Activated CD4-positive, alpha-beta memory T cell treated with anti-CD3 and anti-CD28 coated beads for 36 hours (primary cell): Measurements from ENCODE around the gene PIK3R2. TPM values are rescaled to one million over a fixed set of nuclear protein-coding genes. Genes with fewer than 3 reads are reported as not detected.
A peak's percentile ranks its signal among the peaks of the same experiment; 100 is the strongest.

Source experiments
- CTCF ChIA-PET: fragments of 350-600 bp; sonication (Branson Sonifier 250); formaldehyde crosslinking; loops from one replicate; lab custom pipeline; 2021; ENCODE audit warnings: antibody characterized with exemption, inconsistent platforms; lab: Charles Lee
- POLR2A ChIA-PET: fragments of 350-600 bp; sonication (Branson Sonifier 250); formaldehyde crosslinking; loops from one replicate; lab custom pipeline; 2021; ENCODE audit warnings: antibody characterized with exemption; lab: Charles Lee
- DNase-seq: peaks from one replicate; pipeline ENCODE4 v3.0.0-alpha.2; 2020
- H3K27ac Mint-ChIP-seq: one replicate; pipeline ENCODE4 v1.8.0; 2021; ENCODE audit warnings: mixed read lengths
- H3K27me3 Mint-ChIP-seq: one replicate; pipeline ENCODE4 v1.8.0; 2021; ENCODE audit warnings: mixed read lengths
- H3K36me3 Mint-ChIP-seq: one replicate; pipeline ENCODE4 v1.8.0; 2021; ENCODE audit warnings: mixed read lengths
- H3K4me1 Mint-ChIP-seq: one replicate; pipeline ENCODE4 v1.8.0; 2021; ENCODE audit warnings: low read depth, mixed read lengths
- H3K4me3 Mint-ChIP-seq: one replicate; pipeline ENCODE4 v1.8.0; 2021; ENCODE audit warnings: mild to moderate bottlenecking, mixed read lengths
- H3K9me3 Mint-ChIP-seq: one replicate; pipeline ENCODE4 v1.8.0; 2021; ENCODE audit warnings: mixed read lengths
- intact Hi-C: fragments of 100-400 bp; cut with micrococcal nuclease; formaldehyde crosslinking; loops from one replicate; pipeline ENCODE4 v1.15.1; 2023
- total RNA-seq, 2 experiments: library from RNA; stranded (reverse); gene quantifications; one replicate each; pipeline ENCODE4 v1.2.3, GENCODE V29; 2021

Gene PIK3R2
- total RNA-seq, 2 experiments from 2014 or later: 14.9 to 19.1 TPM

DNA sequence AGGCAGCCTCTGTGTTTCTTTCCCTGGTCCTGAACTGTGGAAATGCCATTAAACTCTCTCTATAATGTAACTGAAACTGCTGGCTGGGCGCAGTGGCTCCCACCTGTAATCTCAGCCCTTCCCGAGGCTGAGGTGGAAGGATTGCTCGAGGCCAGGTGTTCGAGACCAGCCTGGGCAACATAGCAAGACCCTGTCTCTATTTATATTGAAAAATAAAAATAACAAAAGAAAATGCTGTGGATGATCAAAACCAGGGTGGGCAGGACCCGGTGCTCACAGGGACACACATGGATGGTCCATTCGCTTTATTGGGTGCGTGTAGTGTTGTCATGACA lies 43.5 kb downstream of the PIK3R2 start:
- Mint-ChIP-seq H3K4me3 (no peak overlapping the region), H3K27me3 (no peaks in the 10 kb centered on the region), H3K4me1 (peaks cover 22% of the 10 kb centered on the region), H3K9me3 (no peaks in the 10 kb centered on the region), H3K27ac (no peak overlapping the region), H3K36me3 (peaks cover 14% of the 10 kb centered on the region)
- intact Hi-C loops: no loop called here
- DNase-seq: no peak
- CTCF ChIA-PET: no interaction called here
- POLR2A ChIA-PET: no interaction called here

DNA sequence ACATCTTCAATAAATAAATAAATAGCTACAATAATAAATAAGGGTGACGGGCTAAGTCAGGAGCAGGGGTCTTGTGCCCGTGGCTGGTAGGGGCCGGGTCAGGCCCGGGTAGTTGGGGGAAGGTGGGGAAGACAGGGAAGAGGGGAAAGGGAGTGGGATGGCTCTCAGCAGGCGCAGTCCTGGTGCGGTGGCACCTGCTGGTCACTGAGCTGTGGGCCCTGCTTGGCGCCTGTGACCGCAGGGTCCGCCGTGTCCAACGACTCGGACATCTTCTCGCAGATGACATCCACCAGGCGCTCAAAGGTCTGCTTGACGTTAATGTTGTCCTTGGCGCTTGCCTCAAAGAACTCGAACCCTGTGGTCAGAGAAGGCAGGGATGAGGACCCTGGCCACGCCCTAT lies 44.3 kb downstream of the PIK3R2 start:
- peaks cover 15% of the 10 kb centered on the region for H3K36me3 Mint-ChIP-seq
- ChIA-PET POLR2A (no interaction called here), CTCF (no interaction called here)
- no peak overlapping the region for H3K27ac Mint-ChIP-seq
- H3K9me3 Mint-ChIP-seq: no peaks in the 10 kb centered on the region
- no peak overlapping the region for H3K4me3 Mint-ChIP-seq
- intact Hi-C loops: no loop called here
- peaks cover 21% of the 10 kb centered on the region for H3K4me1 Mint-ChIP-seq
- DNase-seq: no peak
- no peaks in the 10 kb centered on the region for H3K27me3 Mint-ChIP-seq

DNA sequence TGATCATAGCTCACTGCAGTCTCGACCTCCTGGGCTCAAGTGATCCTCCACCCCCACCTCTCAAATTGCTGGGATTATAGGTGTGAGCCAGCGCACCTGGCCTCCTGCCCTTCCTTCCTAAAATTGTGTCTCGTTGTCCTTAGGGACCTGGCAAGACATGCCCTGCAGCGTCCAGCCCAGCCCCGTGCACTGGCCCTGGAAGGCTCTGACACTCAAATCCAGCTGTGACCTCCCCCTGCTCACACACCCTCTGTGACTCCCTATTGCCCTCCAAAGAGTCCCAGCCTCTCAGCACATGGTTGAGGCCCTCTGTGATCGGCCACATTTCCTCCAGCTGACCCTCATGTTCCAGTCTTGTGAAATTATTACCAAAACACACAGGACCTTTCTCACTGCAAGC lies 45.0 kb downstream of the PIK3R2 start:
- CTCF ChIA-PET: no interaction called here
- intact Hi-C loops: no loop called here
- H3K27me3 Mint-ChIP-seq: no peaks in the 10 kb centered on the region
- no peak overlapping the region for H3K27ac Mint-ChIP-seq
- H3K36me3 Mint-ChIP-seq: peaks cover 15% of the 10 kb centered on the region
- H3K4me3 Mint-ChIP-seq: no peak overlapping the region
- no peak for DNase-seq
- H3K4me1 Mint-ChIP-seq: peaks cover 22% of the 10 kb centered on the region
- POLR2A ChIA-PET: no interaction called here
- no peaks in the 10 kb centered on the region for H3K9me3 Mint-ChIP-seq

DNA sequence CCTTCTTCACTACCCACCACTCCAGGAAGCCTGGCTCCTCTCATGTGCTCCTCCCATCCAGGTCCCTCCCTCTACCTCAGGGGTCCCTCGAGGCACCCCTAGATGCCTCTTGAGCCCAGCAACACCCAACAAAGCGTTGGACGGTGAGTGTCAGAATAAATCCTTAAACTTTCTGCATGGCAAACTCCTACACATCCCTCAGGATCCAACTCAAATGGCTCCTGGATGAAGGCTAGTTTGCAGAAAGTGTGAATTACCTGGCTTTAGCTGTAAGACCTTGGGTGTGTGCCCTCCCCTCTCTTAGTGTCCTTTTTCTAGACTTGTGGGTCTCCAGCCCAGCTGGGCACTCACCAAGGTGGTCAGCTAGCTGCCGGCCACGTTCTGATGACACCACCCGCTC lies 45.4 kb downstream of the PIK3R2 start:
- Mint-ChIP-seq H3K9me3 (no peaks in the 10 kb centered on the region), H3K27ac (no peak overlapping the region), H3K4me1 (peaks cover 22% of the 10 kb centered on the region), H3K27me3 (no peaks in the 10 kb centered on the region), H3K4me3 (no peak overlapping the region), H3K36me3 (peaks cover 15% of the 10 kb centered on the region)
- DNase-seq: no peak
- CTCF ChIA-PET: interaction anchor here (1.2 kb wide), 1 partner anchor 53 kb away, joined by 3 read pairs; no protein-coding TSS in a partner anchor
- intact Hi-C loops: no loop called here
- POLR2A ChIA-PET: no interaction called here

DNA sequence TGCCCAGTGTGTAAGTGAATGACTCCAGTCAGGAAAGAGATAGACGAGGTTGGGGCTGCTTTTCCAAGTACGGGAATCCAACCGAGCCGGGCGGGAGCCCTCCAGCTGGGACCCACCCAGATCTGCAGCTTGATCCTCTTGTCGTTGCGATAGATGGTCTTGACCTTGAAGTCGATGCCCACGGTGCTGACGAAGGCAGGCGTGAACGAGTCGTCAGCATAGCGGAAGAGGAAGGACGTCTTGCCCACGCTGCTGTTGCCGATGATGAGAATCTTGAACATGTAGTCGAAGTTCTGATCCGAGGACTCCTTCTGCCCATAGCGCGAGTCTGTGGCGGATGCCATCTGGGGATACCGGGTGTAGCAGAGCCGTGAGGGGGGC lies 49.4 kb downstream of the PIK3R2 start:
- no peaks in the 10 kb centered on the region for H3K27me3 Mint-ChIP-seq
- POLR2A ChIA-PET: no interaction called here
- peaks cover 15% of the 10 kb centered on the region for H3K36me3 Mint-ChIP-seq
- intact Hi-C loops: loop anchor here (5.0 kb wide), 1 partner anchor 215 kb away; the partner anchor contains the start of gene SSBP4
- no peak overlapping the region for H3K27ac Mint-ChIP-seq
- no peak for DNase-seq
- CTCF ChIA-PET: interaction anchor here (0.8 to 1.3 kb wide), 3 partner anchors 10 to 49 kb away, joined by 3 to 5 read pairs (median 4); no protein-coding TSS in a partner anchor
- peaks cover 21% of the 10 kb centered on the region for H3K4me1 Mint-ChIP-seq
- H3K9me3 Mint-ChIP-seq: no peaks in the 10 kb centered on the region
- peak overlapping the region; percentile 93 for H3K4me3 Mint-ChIP-seq

DNA sequence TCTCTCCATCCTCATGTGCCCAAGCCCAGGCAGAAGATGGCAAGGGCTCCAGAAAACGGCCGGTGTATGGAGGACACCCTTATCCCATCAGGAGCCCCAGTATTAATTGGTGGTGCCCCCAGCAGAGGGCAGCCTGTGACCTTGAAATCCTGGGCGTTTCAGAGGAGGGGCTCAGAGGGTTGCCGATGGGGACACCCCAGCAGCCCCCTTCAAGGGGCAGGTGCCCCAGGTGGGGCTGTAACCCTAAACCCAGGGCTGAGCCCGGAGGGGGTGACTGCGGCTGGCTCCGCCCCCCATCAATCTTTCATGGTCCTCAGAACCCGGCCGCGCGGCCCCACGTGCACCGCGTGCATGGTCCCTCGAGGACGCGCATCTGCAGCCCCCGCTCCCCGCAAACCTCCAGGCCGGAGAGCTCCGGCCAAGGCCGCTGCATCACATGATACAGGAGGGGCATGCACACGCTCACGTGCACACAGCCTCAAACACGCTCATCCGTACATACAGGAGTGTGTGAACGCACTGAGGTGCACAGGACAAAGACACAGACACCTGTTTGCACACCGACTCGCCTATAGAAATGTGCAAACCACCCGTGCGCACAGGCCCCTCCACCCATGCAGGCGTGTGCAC lies 49.9 kb downstream of the PIK3R2 start:
- no peaks in the 10 kb centered on the region for H3K9me3 Mint-ChIP-seq
- DNase-seq: peak; percentile 38
- H3K4me1 Mint-ChIP-seq: peaks cover 21% of the 10 kb centered on the region
- peak overlapping the region; percentile 64 for H3K27ac Mint-ChIP-seq
- POLR2A ChIA-PET: interaction anchor here (0.5 to 1.5 kb wide), 5 partner anchors 10 to 178 kb away, joined by 3 to 8 read pairs (median 3); partner anchors contain the start of genes LSM4 and MPV17L2
- CTCF ChIA-PET: interaction anchor here (1.0 to 8.4 kb wide), 6 partner anchors 11 to 248 kb away, joined by 3 to 170 read pairs (median 8); partner anchors contain the start of gene MPV17L2
- peak overlapping the region; percentile 93 for H3K4me3 Mint-ChIP-seq
- intact Hi-C loops: loop anchor here (5.0 kb wide), 1 partner anchor 214 kb away; the partner anchor contains the start of gene SSBP4
- no peaks in the 10 kb centered on the region for H3K27me3 Mint-ChIP-seq
- H3K36me3 Mint-ChIP-seq: peaks cover 14% of the 10 kb centered on the region

DNA sequence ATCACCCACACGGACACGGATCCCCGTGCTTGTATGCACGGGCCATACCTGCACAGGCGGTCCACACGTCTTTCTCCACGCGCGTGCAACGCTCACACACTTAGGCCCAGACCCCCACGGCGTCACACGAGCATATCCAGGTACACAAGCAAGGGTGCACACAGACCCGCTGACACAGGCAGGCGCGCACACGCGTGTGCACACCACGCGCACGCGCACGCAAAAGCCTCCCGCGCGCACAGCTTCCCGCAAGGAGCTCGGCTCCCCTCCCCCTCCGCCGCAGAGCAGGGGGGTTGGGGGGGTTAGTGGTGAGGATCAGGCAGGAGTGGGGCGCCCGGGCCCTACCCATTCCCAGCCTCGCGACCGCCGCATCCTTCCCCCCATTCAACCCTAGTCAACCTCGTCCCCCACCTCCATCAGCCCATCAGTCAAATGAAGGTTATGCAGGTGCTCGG lies 50.5 kb downstream of the PIK3R2 start:
- POLR2A ChIA-PET: interaction anchor here (0.5 to 1.5 kb wide), 7 partner anchors 11 to 178 kb away, joined by 3 to 8 read pairs (median 4); partner anchors contain the start of genes JUND, LSM4 and MPV17L2
- H3K27me3 Mint-ChIP-seq: peaks cover 2% of the 10 kb centered on the region
- intact Hi-C loops: loop anchor here (5.0 kb wide), 1 partner anchor 214 kb away; the partner anchor contains the start of gene SSBP4
- peak overlapping the region; percentile 93 for H3K4me3 Mint-ChIP-seq
- CTCF ChIA-PET: interaction anchor here (0.6 to 8.4 kb wide), 10 partner anchors 9 to 247 kb away, joined by 3 to 170 read pairs (median 5); partner anchors contain the start of genes LSM4 and MPV17L2
- H3K4me1 Mint-ChIP-seq: peaks cover 21% of the 10 kb centered on the region
- peak; percentile 56 for DNase-seq
- peak overlapping the region; percentile 65 for H3K27ac Mint-ChIP-seq
- no peaks in the 10 kb centered on the region for H3K9me3 Mint-ChIP-seq
- H3K36me3 Mint-ChIP-seq: peaks cover 8% of the 10 kb centered on the region

DNA sequence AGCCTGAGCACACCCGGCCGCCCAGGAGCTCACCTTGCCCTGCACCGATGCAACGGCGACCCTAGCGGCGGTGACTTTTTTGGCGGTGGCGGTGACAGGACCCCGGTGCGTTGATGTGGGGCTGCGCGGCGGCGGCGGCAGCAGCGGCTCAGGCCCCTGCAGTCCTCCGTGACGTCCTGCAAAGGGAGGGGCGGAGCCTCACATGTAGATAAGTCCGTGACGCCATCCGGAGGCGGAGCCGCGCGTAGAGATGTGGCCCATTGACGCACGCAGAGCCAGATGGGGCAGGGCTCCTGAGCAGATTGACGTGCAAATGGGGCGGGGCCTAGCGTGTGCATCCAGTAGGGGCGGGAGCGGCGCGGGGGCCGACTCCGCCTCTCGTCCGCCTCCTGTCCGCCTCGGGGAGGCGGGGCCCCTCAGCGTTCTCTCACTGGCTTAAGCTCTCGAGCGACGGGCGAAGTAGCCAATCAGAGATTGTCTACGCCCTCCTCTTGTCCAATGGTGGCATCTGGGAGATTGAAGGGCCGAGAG lies 51.0 kb downstream of the PIK3R2 start, which contains the start of gene RAB3A:
TSS of gene RAB3A (minus strand) at position 180 of the 531 bp plus-strand sequence. CDS start 1,302 bp downstream, outside the sequence.
- intact Hi-C loops: loop anchor here (1.0 to 5.0 kb wide), 3 partner anchors 12 to 213 kb away; partner anchors contain the start of gene SSBP4
- Mint-ChIP-seq H3K9me3 (no peaks in the 10 kb centered on the region), H3K27ac (peak within 1 kb of the TSS; percentile 69), H3K36me3 (peaks cover 3% of the 10 kb centered on the region), H3K4me3 (peak within 1 kb of the TSS; percentile 93), H3K4me1 (peaks cover 21% of the 10 kb centered on the region), H3K27me3 (peaks cover 3% of the 10 kb centered on the region)
- DNase-seq: peak; percentile 100
- CTCF ChIA-PET: interaction anchor here (0.6 to 8.4 kb wide), 12 partner anchors 9 to 247 kb away, joined by 3 to 170 read pairs (median 5); partner anchors contain the start of genes LSM4 and MPV17L2
- POLR2A ChIA-PET: interaction anchor here (0.5 to 1.5 kb wide), 8 partner anchors 11 to 196 kb away, joined by 3 to 8 read pairs (median 4); partner anchors contain the start of genes JUND, LSM4 and MPV17L2

DNA sequence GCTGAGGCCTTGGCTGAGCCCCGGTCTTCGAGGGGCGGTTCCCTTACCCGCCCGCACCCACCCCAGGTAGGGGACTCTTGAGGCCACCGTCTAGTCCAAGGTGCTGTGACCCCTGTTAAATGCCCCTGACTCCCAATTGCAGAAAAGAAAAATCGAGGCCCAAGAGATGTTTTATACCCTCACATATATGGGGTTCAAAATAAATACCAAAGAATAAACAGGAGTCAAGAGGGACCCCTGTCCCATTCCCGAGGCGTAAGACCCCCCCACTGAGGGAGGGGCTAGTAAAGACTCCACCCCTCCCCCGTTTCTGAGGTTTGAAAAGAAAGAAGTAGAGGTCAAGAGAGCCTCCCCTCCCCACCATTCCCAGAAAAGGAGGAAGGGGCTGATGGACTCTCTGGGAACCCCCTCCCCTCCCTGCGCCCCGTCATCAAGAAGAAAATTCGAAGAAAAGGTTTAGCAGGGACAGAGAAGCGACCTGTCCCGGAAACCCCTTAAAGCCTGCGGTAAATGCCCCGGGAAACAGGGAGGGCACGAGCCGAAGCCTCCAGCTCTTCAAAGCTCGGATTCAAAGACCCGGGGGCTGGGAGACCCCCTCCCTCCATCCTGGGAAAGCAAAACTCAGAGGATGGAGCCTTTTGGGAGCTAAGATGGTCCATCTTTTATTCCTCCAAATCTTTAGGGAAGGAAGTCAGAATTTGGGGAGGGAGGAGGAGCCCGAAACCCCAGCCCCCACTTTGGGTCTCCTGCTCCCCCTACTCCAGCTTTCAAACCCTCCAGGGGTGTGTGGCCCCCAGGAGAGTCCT lies 51.6 kb downstream of the PIK3R2 start:
- ChIA-PET CTCF (interaction anchor here (0.6 to 8.4 kb wide), 13 partner anchors 10 to 210 kb away, joined by 3 to 170 read pairs (median 6); partner anchors contain the start of genes LSM4 and MPV17L2), POLR2A (interaction anchor here (0.6 to 1.6 kb wide), 6 partner anchors 12 to 197 kb away, joined by 3 to 8 read pairs (median 4); partner anchors contain the start of genes JUND, LSM4 and MPV17L2)
- H3K4me3 Mint-ChIP-seq: peak overlapping the region; percentile 84
- H3K36me3 Mint-ChIP-seq: peaks cover 2% of the 10 kb centered on the region
- peak overlapping the region; percentile 69 for H3K27ac Mint-ChIP-seq
- H3K4me1 Mint-ChIP-seq: peaks cover 21% of the 10 kb centered on the region
- H3K27me3 Mint-ChIP-seq: peaks cover 3% of the 10 kb centered on the region
- no peak for DNase-seq
- intact Hi-C loops: loop anchor here (1.0 to 5.0 kb wide), 3 partner anchors 12 to 213 kb away; partner anchors contain the start of gene SSBP4
- no peaks in the 10 kb centered on the region for H3K9me3 Mint-ChIP-seq

DNA sequence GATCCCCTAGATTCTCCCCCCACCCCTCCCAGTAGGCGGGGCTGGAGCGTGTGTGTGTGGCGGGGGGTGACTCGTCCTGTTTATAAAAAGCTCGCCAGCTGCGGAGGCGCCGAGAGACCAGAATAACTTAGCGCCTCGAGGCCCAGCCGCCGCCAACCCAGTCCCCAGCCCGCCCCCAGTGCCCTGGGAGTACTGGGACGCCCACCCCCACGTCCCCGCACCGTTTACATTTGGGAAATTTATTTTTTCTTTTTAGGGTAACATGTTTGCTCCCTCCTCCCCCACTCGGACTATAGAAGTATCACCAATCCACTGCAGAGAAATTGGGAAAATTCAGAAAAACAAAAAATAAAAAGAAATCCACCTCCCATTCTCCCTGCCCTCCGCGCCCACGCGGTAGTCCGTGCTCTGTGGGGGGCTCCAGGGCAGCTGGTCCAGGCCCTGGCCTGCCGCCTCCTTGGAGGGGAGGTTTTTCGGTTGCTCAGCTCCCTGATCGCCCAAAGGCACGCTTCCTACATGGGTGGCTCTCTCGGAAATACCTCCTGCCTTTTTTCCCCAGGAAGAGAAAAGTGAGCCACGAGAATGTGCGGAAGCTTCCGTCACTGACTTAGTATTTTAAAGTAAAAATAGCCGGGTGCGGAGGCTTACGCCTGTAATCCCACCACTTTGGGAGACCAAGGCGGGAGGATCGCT lies 52.4 kb downstream of the PIK3R2 start:
- no peaks in the 10 kb centered on the region for H3K9me3 Mint-ChIP-seq
- intact Hi-C loops: no loop called here
- H3K36me3 Mint-ChIP-seq: peaks cover 2% of the 10 kb centered on the region
- peak; percentile 77 for DNase-seq
- CTCF ChIA-PET: interaction anchor here (0.9 to 8.4 kb wide), 13 partner anchors 13 to 209 kb away, joined by 3 to 170 read pairs (median 6); partner anchors contain the start of genes LSM4 and MPV17L2
- POLR2A ChIA-PET: interaction anchor here (0.6 to 1.6 kb wide), 2 partner anchors 12 to 128 kb away, joined by 3 to 4 read pairs; partner anchors contain the start of gene MPV17L2
- H3K27ac Mint-ChIP-seq: peak overlapping the region; percentile 69
- H3K4me3 Mint-ChIP-seq: peak overlapping the region; percentile 84
- peaks cover 3% of the 10 kb centered on the region for H3K27me3 Mint-ChIP-seq
- peaks cover 21% of the 10 kb centered on the region for H3K4me1 Mint-ChIP-seq
